IPS DF 4.7 (cell line): Measurements from ENCODE around the gene GLRB.
"Not testable (repeated sequence)": the region's sequence is repeated elsewhere in the genome, so short reads cannot be mapped to it uniquely, and the experiment has no call there.

Experiments used
- DNase-seq: peaks from one replicate; pipeline ENCODE4 v3.0.0-alpha.2; 2013; ENCODE audit warnings: low spot score; ENCODE audit errors: extremely low read depth

The GLRB gene

DNA sequence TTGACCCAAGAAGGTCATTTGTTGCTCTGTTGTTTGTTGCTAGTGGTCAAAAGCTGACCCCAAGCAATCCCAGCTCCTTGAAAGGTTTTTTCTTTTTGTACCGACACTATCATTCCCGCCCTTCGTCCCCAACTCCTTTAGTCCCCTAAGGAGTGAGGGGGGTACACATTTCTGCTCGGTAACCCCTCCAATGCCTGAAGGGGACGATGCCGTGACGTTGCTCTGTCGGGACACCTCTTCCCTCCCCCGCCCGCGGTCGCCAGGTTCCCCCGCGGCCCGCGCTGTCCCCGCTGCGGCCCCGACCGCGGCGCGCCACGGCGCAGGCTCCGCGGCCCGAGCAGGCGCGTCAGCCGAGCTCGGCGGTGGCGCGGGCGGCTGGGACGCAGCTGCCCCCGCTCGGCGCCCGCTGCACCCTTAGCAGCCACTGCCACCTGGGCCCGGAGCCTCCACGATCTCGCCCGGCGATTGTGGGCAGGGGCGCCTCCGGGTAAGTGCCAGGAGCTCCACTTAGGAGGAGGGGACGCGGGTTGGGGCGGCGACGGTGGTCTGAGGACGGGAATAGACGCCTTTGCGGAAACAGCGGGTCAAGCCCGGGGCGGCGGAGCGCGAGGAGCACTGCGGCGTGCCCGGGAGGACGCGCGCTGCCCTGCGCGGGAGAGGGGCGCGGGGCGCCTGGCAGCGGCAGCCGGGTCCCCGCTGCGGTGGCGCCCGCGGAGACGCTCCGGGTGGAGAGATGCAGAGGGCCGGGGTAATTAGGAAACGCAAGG lies at the start of gene GLRB:
TSS of gene GLRB (plus strand) at position 340 of the 767 bp plus-strand sequence. CDS start 1,875 bp downstream, outside the sequence.
- no peak for DNase-seq

DNA sequence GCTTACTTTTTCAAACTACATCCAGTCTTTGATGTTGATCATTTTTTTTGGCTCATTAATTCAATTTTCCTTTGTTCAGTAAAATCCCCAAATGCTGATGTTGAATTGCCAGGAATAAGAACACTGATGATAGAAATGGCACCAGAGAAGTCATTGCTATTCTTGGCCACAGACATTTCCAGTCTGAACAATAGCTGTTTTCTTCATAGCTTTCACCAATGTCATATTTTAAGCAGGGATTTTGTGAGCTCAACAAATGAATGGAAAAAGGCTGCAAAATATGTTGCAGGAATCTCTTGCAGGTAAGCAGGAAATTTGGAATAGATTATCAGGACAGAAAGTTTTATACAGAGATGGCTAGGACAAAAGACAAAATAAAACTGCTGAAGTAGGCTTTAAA lies 40.5 kb upstream of the GLRB start:
- DNase-seq = no peak

DNA sequence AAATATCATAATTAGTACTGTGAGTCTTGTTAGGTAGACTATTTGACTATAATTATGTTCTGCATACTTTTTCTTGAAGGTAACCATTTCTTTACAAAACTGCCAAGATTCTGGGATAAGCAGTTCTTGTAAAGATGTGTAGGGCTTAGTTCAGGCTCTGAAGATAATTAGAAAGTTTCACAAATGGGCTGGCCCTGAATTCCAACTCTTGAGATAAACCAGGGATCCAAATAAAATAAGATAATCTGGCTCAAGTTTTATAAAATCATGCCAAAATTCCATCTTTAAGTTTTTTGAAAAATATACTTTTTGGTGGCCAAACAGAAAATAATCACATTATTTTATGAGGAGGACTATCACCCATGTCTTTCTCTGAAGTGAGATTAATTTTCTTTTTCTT lies 35.5 kb upstream of the GLRB start:
- no peak for DNase-seq

DNA sequence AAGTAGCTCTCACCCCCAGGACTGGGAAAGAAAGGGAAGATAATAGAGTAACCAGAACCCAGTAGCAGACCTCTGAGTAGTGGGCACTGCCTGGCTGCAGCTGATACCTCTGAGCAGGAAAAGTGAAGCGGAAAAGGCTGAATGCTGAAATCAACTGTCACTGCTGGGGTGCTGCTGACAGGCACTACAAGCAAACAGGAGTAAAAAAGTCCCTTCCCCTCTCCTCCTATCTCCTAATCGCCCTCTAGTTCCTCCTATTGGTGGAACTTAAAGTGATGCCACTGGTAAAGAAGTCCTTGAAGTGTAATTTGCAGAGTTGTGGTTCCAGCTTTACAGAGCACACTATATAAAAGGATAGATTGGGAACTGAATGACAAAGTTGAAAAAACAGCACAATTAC lies 32.8 kb upstream of the GLRB start:
- DNase-seq = no peak

DNA sequence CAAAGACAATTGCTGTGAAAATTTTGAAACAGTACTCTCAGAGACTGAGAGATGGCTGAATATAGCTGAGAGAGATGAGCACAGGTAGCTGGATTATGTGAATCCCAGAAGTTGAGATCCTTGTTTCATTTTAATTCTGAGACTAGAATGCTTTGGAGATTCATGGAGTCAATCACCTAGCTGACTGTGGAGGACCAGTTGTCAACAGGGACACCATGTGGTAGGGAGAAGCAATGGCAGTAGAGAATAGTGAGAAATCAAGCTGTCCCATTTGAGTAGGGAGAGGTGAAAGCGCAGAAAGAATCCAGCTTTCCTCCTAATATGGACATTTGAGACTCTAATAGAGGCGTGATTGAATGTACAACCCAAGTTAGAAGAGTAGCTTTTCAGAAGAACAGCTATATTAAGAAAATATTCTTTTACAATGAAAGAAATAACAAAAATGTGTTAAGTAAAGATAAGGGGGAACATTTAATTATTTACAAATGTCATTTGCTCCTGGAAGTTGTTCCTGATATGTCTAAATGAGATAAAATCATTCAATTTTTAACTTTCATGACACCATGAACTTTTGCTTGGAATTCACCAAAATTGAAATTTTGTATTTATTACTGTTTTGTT lies 30.3 kb upstream of the GLRB start:
- no peak for DNase-seq

DNA sequence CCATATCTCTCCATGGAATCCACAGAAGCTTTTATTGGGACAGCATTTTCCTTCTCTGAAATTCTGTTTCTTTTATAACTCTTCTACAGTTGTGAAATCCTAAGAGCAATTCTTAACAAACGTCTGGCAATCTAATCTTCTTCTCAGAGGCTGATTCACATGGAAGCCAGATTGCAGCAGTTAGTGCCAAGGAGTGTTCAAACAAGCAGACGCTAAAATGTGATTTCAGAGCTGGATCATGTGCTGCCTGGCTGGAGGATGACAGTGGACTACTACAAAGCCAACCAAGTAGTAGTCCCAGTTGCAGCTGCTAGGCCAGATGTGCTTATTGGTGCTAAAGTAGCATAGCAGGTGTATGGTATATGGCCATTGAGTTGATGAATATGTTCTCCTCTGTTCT lies 27.7 kb upstream of the GLRB start:
- no peak for DNase-seq

DNA sequence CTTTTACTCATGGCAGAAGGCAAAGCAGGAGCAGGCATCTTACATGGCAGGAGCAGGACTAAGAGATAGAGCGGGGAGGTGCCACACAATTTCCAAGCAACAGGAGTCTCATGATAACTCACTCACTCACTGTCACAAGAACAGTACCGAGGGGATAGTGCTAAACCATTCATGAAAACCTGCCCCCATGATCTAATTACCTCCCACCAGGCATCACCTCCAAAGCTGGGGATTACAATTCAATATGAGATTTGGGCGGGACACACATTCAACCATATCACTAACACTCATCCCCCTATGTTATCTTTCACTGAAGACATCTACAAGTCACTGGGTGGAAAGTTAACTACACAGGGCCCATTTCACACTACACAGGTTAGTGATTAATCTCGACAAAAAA lies 25.4 kb upstream of the GLRB start:
- DNase-seq = no peak

DNA sequence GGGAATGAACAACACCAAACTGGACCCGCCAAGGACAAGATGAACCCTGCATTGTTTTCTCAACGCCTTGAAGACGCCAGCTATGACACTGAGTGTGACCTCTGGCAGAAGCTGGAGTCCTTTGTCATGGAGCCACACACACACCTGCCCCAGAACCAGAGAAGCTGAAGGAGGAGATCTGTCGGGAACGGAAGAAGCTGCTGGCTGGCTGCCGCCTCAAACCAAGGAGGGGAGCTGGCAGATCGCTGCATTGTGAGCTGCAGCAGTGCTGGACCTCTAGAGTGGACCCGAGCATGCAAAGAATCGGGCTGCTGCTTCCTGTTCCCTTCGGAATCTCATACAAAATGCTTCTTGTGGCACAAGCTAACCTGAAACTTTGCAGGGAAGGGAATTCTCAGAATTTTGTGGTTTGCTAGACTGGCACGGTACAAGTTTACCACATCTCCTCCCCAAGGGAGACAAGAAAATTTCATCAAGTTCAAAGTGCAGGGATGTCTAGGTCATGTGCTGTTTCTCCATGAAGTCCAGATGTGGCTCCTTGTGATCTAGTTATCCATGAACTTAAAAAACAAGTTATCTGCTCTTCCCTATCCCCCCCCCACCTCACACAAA lies 23.4 kb upstream of the GLRB start:
- no peak for DNase-seq

DNA sequence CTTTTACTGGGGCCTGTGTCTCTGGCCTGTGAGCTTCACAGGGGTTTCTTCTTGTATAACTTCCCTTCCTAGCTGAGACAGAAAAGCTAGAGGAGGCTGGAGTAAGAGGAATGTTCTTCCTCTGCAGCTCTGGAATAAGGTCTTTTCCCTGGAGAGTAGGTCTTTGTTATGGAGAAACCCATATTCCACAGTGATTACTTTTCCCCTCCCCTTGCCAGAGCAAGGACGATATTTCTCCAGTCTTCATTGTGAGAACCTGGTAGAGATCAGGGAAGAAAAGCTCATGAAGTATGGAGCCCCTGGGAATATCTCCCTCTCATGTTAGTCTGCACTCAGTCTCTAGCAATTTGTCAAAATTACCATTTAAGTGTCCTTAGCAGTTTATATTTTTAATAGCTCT lies 18.7 kb upstream of the GLRB start:
- no peak for DNase-seq

DNA sequence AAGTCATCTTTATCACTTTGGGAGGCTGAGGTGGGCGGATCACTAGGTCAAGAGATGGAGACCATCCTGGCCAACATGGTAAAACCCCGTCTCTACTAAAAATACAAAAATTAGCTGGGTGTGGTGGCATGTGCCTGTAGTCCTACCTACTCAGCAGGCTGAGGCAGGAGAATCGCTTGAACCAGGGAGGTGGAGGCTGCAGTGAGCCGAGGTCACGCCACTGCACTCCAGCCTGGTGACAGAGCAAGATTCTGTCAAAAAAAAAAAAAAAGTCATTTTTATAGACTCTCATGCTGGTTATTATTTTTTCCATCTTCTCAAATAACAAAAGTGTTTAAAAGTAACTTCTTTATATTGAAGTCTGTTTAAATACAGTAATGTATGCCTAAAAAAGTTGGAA lies 17.1 kb upstream of the GLRB start:
- DNase-seq = not testable (repeated sequence)

DNA sequence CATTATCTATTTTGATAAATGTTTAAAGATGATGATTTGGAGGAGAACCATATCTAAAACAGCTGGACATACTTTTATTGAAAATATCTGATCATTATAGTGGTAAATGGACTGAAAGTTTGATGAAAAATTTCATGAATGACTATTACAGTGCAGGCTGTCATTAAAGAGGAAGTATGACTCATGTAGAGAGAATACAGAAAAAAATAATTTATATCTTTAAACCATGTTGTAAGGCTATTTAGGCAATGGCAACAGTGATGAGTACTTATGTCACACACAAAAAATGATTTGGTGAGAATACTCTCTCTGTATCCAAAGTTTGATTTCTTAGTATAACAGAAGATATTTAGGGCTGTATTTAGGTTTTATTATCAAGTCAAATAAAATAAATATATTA lies 3.9 kb upstream of the GLRB start:
- DNase-seq = no peak

DNA sequence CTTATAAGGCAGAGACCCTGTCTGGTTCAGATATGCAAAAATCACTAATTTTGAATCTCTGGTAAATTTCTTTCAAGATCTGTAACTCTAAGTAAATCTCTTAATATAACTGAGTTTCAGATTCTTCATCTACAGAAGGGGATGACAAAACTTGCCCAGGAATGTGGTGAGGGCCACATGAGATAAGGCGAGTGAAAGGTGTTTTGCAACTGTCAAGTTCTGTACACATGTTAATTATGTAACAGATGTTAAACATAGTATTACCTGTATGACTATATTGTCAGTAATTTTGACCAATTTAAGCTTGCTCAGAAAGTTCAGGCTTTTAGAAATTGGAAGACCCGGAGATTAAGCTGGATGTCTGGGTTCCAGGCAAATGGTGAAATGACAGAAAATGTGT lies 549 bp upstream of the GLRB start:
- DNase-seq = no peak

DNA sequence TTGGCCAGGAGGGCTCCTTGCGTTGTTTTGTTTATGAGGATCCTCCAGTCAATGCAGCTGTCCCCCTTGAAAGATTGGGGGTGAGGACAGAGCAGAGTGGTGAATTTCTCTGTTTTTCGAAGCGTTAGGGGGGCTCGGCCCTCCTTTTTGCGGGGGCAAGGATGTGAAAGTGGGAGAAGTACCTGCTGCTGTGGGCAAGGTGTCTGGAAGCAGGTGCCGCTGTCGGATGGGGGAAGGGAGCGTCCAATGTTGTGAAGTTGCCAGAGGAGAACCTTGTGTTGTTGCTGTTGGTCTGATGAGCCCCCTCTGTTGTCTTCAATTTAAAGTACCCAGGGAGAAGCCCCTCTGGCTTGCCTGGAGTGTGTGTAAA lies 613 bp downstream of the GLRB start:
- no peak for DNase-seq

DNA sequence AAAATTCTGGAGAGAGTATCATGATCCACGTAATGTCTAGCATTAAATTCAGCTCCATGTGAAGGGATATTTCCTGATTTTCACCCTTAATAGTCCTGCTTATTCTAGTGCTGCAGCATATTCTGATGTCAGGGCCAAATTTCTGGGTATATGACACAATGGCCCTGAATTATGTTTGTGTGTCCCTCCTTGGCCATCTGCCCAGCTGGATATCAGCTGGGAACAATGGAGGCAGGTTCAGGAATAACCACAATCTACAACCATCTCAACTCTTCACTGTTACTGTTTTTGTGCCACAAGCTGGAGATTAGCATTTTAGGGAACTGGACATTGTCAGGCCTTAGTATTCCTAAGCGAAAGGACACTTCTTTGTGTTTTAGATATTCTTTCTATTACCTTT lies 3.5 kb downstream of the GLRB start:
- no peak for DNase-seq

DNA sequence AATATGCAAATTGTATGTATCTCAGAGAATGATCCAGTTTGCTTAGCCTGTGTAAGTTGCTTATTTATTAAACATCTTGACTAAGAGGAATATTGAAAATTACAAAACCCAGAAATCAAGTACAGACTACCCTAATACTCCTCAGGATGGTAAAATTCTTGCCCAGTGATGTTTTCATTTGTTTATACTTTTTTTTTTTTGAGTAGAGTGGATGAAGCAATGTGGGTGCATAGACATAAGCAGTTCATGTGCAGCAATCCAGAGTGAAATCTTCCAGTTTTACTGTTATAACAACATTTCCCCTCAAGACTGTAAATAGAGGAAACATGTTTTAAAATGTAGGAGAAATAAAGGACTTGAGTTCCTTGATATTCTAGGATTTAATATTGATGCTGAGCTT lies 4.7 kb downstream of the GLRB start:
- DNase-seq = no peak

DNA sequence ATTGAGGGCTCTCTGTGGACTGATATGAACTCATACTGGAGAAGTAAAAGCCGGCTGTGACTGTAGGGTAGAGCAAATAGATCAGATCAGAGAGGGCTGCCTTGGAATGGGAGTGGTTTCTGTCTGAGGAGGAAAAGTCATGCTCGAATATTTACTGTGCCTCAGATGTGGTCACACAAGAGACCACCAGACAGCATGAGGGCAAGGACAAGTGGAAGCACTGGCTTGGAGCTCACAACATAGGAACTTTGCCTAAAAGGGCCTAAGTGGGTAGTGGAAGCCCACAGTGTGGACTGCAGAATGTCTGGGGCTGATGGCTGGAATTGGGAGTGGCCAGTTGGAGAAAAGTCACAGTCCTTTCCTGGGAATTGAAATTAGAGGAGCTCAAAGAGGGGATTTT lies 19.8 kb downstream of the GLRB start:
- DNase-seq = no peak

DNA sequence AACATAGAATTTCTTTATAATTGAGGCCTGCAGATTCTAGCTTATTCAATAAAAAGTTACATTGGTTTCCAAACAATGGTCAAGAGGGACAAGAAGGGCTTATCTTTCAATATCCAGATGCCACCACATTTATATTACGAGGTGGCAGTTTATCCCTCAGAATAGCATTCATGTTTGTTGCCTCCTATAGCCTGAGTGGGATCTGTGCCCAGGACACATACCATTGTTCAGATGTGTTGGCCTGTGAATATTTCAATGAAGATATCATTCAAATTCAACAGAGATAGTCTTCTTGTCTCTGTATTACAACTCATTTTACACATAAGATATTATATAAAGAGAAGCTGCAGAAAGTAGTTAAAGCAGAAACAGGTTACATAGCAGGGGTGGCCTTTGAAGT lies 20.5 kb downstream of the GLRB start:
- DNase-seq = no peak

DNA sequence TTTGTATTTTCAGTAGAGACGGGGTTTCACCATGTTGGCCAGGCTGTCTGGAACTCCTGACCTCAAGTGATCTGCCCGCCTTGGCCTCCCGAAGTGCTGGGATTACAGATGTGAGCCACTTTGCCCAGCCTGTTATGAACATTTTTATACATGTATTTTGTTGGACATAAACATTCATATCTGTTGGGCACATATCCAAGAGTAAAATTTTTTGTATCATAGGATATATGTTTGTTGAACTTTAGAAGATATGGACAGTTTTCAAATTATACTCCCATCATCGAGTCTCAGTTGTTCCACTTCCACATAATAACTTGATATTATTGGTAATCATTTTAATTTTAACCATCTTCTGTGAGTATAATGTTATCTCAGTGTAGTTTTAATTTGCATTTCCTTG lies 23.6 kb downstream of the GLRB start:
- DNase-seq = no peak

DNA sequence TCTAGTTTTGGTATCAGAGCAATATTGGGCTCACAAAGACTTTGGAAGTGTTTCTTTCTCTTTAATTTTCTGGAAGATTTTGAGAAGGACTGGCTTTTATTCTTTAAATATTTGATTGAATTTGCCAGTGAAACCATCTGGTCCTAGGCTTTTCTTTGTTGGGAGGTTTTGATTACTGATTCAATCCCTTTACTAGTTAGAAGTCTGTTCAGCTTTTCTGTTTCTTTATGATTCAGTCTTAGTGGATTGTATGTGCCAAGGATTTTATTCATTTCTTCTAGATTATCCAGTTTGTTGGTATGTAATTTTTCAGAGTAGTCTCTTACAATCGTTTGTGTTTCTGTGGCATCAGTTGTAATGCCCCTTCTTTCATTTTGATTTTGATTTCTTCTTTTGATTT lies 28.6 kb downstream of the GLRB start:
- no peak for DNase-seq

DNA sequence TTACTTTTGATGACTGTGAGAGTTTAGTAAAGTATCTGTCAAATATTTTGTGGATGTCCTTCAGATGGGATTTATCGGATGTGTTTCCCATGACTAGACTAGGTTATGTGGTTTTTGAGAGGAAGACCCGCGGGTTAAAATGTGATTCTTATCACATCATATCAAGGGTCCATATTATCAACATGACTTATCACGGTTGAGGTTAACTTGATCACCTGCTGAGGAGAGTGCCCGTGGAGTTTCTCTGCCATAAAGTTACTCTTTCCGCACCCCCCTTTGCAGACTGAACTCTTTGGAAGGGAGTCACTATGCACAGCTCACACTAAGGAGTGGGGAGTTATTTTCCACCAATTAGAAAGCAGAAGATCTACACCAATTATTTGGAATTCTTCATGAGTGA lies 38.7 kb downstream of the GLRB start:
- no peak for DNase-seq

DNA sequence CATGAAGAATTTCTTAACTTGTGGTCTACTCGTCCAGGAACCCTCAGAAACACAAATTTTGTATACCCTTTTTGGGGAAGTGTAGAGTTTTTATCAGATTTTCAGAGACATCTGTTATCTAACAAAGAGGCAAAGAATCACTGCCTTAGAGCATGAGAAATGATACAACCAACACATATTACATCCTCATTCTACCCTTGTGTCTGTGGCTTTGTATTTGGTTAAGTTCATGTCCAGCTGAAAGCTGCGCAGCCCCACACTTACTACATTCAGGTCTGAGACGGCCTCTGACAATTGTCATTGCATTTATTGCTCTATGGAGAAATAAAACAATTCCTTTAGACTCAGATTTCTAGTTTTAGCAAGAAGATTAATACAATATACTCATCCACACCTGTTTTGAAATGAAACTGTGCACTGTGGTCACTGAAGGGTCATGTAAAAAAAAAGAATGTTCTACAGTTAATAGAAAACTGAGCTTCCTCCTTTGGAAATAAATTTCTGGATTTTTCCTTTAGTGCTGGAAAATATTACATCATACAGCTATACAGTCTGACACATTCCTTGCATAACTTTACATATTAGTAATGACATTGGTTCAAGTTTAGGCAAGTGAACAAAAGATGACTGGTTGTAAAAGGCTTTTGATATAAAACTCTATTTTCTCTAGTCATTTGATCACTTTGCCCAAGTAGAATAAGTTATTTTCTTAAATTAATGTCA lies 39.8 kb downstream of the GLRB start:
- DNase-seq = no peak

DNA sequence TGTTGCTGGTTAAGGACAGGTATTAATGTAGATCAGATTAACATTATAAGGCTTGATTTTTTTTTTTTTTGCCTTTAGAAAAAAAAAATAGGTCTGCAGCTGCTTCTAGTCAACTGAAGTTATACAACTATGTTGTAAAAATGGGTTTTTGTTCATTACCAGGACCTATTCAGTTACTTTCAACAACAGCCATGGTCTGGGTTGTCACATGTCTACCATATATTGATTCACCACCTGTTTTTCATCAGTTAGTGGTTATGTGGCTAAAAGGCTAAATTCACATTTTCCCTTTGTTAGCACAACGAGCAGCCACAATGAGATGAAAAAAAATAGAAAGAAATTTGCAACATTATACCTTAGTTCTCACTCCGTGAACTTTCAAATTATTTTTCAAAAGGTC lies 45.5 kb downstream of the GLRB start:
- no peak for DNase-seq
